Peyer's patch (tissue), 4 donors: ENCODE results near the gene TLE6. TPM values are rescaled to one million over a fixed set of nuclear protein-coding genes. Genes with fewer than 3 reads are reported as not detected.
A peak's percentile ranks its signal among the peaks of the same experiment; 100 is the strongest.
"Not testable (repeated sequence)": the region's sequence is repeated elsewhere in the genome, so short reads cannot be mapped to it uniquely, and the experiment has no call there.

Experiments used
- DNase-seq, 3 donors: peaks; one replicate each; pipeline ENCODE4 v3.0.0-alpha.2; 2017 to 2019
- H3K27ac ChIP-seq, 4 donors: fragments of 200-600 bp; sonication (generic); one replicate each; pipeline ENCODE4 v1.5.1; 2016 to 2019
- H3K27me3 ChIP-seq, 2 donors: fragments of 200-600 bp; sonication (generic); one replicate each; pipeline ENCODE4 v1.5.1; 2019
- H3K36me3 ChIP-seq, 3 donors: fragments of 200-600 bp; sonication (generic); one replicate each; pipeline ENCODE4 v1.5.1; 2016 to 2019
- H3K4me1 ChIP-seq, 4 donors: fragments of 200-600 bp; sonication (generic); one replicate each; pipeline ENCODE4 v1.5.1; 2016 to 2019
- H3K4me3 ChIP-seq, 4 donors: fragments of 200-600 bp; sonication (generic); 1 replicate in 3 of 4; 2 replicates in 1 of 4; pipeline ENCODE4 v1.5.1; 2016 to 2019; ENCODE audit warnings: mild to moderate bottlenecking in 1 of 4
- H3K9me3 ChIP-seq, 4 donors: fragments of 200-600 bp; sonication (generic); one replicate each; pipeline ENCODE4 v1.5.1; 2016 to 2019; ENCODE audit warnings: mild to moderate bottlenecking in 1 of 4
- POLR2A ChIP-seq, 2 donors: fragments of 450-650 bp; IDR thresholded peaks; one replicate each; pipeline ENCODE4 v1.5.1; 2017; ENCODE audit warnings: antibody characterized with exemption in 2 of 2, mild to moderate bottlenecking in 2 of 2, moderate library complexity in 2 of 2
- total RNA-seq, 4 donors: library from RNA; depleted of rRNA; stranded (reverse); fragments of >200 nt; gene quantifications; one replicate each; pipeline ENCODE4 v1.1.0, GENCODE V29; 2016
- TF ChIP-seq, protein P1 (sequence below), 6 experiments: fragments of 450-650 bp in 4 of 6; fragments of 200-600 bp in 2 of 6; sonication (generic) in 1 of 6; IDR thresholded peaks; one replicate each; pipeline ENCODE4 v1.5.1; 2017 to 2019; ENCODE audit warnings: antibody characterized with exemption in 6 of 6, mild to moderate bottlenecking in 3 of 6, moderate library complexity in 1 of 6

The TLE6 gene
- total RNA-seq, result 1 to 10 TPM in 2 of 4 donors, not detected in 2; 1.9 to 2.5 TPM

DNA sequence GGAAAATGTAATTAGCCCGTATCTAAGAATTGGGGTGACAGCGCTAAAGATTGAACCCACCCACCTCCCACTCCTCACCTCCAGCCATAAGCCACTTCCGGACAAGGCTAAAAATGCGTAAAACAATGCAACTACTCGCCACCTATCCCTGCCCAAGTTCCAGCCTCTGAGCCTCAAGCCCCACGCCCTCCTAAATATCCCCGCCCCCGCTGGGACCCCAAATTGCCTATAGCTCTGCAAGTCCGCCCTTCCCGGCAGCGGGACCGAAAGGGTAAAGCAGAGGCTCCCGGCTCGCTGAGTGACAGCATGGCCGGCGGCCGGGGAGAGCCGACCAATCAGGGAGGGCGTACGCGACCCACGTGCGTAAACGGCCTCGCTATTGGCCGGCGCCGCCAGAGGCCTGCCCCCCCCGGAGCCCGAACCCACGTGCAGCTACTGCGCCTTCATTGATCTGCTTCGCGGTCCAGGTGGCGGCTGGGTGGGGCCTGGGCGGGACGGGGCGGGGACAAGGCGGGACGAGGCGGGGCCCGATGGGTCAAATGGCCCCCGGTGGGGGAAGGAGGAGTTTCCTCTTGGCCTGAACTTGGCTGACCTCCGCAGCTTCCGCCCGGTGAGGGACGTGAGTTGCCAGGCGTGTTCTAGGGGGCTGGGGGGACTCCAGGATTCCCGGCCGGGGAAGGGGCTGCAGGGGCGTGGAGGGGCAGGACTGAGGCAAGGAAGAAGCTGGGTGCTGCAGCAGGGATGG, at the start of gene TLE6:
TSS of gene TLE6 (plus strand) at position 564 of the 745 bp plus-strand sequence. CDS start 670 bp downstream, outside the sequence.
- Histone ChIP-seq H3K27me3 (no peaks in the 10 kb centered on the region), H3K27ac (peak within 1 kb of the TSS in 3 of 4 donors; percentile 16 to 49 (median 29)), H3K4me1 (peaks cover 0 to 43% (median 12%) of the 10 kb centered on the region in 4 donors), H3K4me3 (peak within 1 kb of the TSS; percentile 17 to 57 (median 50)), H3K9me3 (no peaks in the 10 kb centered on the region), H3K36me3 (no peaks in the 10 kb centered on the region)
- TF ChIP-seq, protein P1, sequence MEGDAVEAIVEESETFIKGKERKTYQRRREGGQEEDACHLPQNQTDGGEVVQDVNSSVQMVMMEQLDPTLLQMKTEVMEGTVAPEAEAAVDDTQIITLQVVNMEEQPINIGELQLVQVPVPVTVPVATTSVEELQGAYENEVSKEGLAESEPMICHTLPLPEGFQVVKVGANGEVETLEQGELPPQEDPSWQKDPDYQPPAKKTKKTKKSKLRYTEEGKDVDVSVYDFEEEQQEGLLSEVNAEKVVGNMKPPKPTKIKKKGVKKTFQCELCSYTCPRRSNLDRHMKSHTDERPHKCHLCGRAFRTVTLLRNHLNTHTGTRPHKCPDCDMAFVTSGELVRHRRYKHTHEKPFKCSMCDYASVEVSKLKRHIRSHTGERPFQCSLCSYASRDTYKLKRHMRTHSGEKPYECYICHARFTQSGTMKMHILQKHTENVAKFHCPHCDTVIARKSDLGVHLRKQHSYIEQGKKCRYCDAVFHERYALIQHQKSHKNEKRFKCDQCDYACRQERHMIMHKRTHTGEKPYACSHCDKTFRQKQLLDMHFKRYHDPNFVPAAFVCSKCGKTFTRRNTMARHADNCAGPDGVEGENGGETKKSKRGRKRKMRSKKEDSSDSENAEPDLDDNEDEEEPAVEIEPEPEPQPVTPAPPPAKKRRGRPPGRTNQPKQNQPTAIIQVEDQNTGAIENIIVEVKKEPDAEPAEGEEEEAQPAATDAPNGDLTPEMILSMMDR (IDR thresholded peaks at IDR 0.05), result no peak
- no peak for TF ChIP-seq POLR2A (IDR thresholded peaks at IDR 0.05)
- peak; percentile 90 to 98 (median 97) for DNase-seq

DNA sequence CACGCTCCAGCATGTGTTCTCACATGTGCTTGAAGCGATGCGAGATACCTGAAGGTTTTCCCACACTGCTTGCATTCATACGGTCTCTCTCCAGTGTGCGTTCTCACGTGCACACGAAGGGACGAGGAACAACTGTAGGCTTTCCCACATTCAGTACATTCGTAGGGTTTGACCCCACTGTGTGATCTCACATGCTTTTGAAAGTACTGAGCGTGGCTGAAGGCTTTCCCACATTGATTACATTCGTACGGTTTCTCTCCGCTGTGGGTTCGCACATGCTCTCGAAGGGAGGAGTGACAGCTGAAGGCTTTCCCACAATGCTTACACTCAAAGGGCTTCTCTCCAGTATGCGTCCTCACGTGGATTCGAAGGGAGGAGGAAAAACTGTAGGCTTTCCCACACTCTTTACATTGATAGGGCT, 43.9 kb upstream of the TLE6 start:
- H3K4me3 ChIP-seq, result no peak overlapping the region
- no peaks in the 10 kb centered on the region for H3K27me3 ChIP-seq
- H3K9me3 ChIP-seq, result peaks cover 0 to 37% (median 6%) of the 10 kb centered on the region in 4 donors
- no peak for TF ChIP-seq POLR2A (IDR thresholded peaks at IDR 0.05)
- TF ChIP-seq, protein P1 (IDR thresholded peaks at IDR 0.05), result no peak
- H3K36me3 ChIP-seq, result peaks cover 0 to 46% (median 0%) of the 10 kb centered on the region in 3 donors
- H3K4me1 ChIP-seq, result no peaks in the 10 kb centered on the region
- no peak overlapping the region for H3K27ac ChIP-seq
- no peak for DNase-seq

DNA sequence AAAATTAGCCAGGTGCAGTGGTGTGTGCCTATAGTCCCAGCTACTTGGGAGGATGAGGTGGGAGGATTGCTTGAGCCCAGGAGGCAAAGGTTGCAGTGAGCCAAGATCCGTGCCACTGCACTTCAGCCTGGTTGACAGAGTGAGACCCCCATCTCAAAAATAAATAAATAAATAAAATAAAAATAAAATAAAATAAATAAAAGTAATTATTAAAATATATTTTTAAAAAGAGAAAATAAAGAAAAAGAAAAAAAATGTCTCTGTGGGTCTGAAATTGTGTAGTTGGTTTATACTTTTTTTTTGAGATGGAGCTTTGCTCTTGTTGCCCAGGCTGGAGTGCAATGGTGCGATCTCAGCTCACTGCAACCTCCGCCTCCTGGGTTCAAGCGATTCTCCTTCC, 41.5 kb upstream of the TLE6 start:
- not testable (repeated sequence) for H3K27me3 ChIP-seq, H3K27ac ChIP-seq, DNase-seq, H3K4me1 ChIP-seq, H3K4me3 ChIP-seq
- peaks cover 0 to 52% (median 0%) of the 10 kb centered on the region in 3 donors for H3K36me3 ChIP-seq
- peaks cover 0 to 37% (median 6%) of the 10 kb centered on the region in 4 donors for H3K9me3 ChIP-seq

DNA sequence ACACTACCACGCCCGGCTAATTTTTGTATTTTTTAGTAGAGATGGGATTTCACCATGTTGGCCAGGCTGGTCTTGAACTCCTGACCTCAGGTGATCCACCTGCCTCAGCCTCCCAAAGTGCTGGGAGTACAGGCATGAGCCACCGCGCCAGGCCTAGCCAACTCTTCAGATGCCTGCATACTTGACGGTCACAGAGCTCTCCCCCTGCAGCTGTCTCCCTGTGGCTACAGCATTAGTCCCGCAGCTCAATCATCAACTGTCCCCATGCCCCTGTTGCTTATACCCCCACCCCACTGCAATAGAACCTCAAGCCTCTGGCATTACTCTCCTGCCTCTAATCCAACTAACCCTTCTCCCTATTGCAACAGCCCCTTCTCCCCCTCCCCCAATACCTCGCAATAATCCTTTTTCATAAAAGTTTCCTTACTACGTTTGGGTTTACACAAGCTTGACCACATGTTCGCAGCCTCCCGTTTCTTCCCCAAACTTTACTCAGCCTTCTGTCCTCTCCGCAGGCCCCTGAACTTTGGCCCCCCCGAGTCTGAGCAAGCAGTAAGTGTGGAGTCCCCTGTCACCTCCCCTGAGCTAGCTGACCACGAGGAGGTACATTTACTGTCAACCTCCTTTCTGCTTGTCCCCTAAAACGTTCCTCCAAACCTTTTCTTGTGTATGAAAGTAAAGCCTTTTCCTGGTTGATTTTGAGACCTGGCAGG, 34.3 kb upstream of the TLE6 start:
- Histone ChIP-seq H3K4me1 (peaks cover 0 to 9% (median 7%) of the 10 kb centered on the region in 4 donors), H3K36me3 (peaks cover 0 to 7% (median 0%) of the 10 kb centered on the region in 3 donors), H3K27ac (no peak overlapping the region), H3K27me3 (no peaks in the 10 kb centered on the region), H3K4me3 (no peak overlapping the region), H3K9me3 (no peaks in the 10 kb centered on the region)
- TF ChIP-seq, protein P1 (IDR thresholded peaks at IDR 0.05), result no peak
- TF ChIP-seq POLR2A (IDR thresholded peaks at IDR 0.05), result no peak
- no peak for DNase-seq

DNA sequence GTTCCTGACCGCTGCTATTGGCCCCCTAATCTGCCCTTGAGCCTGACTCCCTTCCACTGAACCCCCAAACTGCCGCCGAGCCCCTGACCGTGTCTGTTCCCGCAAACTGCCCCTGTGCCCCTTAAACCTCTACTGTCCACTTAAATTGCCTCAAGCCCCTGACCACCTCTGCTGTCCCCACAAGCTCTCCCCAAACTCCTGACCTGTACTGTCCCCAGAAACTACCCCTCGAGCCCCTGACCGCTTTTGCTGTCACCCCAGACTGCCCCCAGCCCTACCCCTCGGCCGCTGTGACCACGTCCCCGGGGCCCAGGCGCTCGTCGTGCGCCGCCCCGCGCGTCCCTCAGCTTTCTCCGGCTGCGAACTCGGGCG, 33.0 kb upstream of the TLE6 start:
- no peaks in the 10 kb centered on the region for H3K27me3 ChIP-seq
- H3K36me3 ChIP-seq, result peaks cover 0 to 3% (median 0%) of the 10 kb centered on the region in 3 donors
- no peaks in the 10 kb centered on the region for H3K9me3 ChIP-seq
- TF ChIP-seq, protein P1 (IDR thresholded peaks at IDR 0.05), result no peak
- TF ChIP-seq POLR2A (IDR thresholded peaks at IDR 0.05), result no peak
- peak overlapping the region; percentile 71 to 95 (median 92) for H3K27ac ChIP-seq
- peak overlapping the region; percentile 72 to 98 (median 87) for H3K4me3 ChIP-seq
- DNase-seq, result no peak
- H3K4me1 ChIP-seq, result peaks cover 0 to 13% (median 7%) of the 10 kb centered on the region in 4 donors
